ENCODE data around the gene CCR4. TPM values are rescaled to one million over a fixed set of nuclear protein-coding genes. Genes with fewer than 3 reads are reported as not detected.
"Not testable (repeated sequence)": the region's sequence is repeated elsewhere in the genome, so short reads cannot be mapped to it uniquely, and the experiment has no call there.

CCR4 gene
- total RNA-seq, 1 experiment from 2014 or later, result not detected

GRCh38 chr3:32968166-32968919 lies 16.9 kb downstream of the CCR4 start:
- DNase-seq, result no peak
- intact Hi-C loops (cut with micrococcal nuclease; ENCODE audit: unreplicated experiment), result no loop called here
- Mint-ChIP-seq H3K27me3 (ENCODE audit: unreplicated experiment) (no peaks in the 10 kb centered on the region), H3K27ac (ENCODE audit: unreplicated experiment) (no peak overlapping the region), H3K4me1 (ENCODE audit: low read depth, unreplicated experiment) (no peaks in the 10 kb centered on the region), H3K36me3 (ENCODE audit: insufficient read depth, unreplicated experiment) (no peaks in the 10 kb centered on the region), H3K9me3 (ENCODE audit: low read depth, unreplicated experiment) (peaks cover 8% of the 10 kb centered on the region), H3K4me3 (ENCODE audit: low read depth, unreplicated experiment) (no peak overlapping the region)
- CTCF ChIA-PET, result no interaction called here
- no TSS peak for BruUV-seq (replicated peaks)
- TF ChIP-seq, protein P1, sequence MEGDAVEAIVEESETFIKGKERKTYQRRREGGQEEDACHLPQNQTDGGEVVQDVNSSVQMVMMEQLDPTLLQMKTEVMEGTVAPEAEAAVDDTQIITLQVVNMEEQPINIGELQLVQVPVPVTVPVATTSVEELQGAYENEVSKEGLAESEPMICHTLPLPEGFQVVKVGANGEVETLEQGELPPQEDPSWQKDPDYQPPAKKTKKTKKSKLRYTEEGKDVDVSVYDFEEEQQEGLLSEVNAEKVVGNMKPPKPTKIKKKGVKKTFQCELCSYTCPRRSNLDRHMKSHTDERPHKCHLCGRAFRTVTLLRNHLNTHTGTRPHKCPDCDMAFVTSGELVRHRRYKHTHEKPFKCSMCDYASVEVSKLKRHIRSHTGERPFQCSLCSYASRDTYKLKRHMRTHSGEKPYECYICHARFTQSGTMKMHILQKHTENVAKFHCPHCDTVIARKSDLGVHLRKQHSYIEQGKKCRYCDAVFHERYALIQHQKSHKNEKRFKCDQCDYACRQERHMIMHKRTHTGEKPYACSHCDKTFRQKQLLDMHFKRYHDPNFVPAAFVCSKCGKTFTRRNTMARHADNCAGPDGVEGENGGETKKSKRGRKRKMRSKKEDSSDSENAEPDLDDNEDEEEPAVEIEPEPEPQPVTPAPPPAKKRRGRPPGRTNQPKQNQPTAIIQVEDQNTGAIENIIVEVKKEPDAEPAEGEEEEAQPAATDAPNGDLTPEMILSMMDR (IDR thresholded peaks at IDR 0.05; ENCODE audit: unreplicated experiment), result no peak

DNA sequence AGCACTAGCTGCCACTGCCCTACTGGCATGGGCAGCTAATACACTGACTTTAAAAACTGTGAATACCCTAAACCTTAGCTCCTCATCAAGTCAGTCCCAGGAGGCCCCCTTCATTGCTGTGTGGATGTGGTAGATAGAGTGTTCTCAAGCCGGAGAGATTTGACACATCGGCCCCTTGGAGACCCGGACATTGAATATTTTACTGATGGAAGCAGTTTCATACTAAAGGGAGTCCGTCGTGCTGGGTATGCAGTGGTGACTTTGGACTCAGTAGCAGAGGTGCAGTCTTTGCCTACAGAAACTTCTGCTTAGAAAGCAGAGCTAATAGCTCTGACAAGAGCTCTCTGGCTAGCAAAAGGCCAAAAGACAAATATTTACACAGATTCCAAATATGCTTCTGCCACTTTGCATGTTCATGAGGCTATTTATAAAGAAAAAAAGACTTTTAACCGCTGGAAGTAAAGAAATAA lies 17.5 kb downstream of the CCR4 start:
- Mint-ChIP-seq H3K4me3 (ENCODE audit: low read depth, unreplicated experiment) (no peak overlapping the region), H3K4me1 (ENCODE audit: low read depth, unreplicated experiment) (no peaks in the 10 kb centered on the region), H3K9me3 (ENCODE audit: low read depth, unreplicated experiment) (peaks cover 8% of the 10 kb centered on the region), H3K27ac (ENCODE audit: unreplicated experiment) (no peak overlapping the region), H3K36me3 (ENCODE audit: insufficient read depth, unreplicated experiment) (no peaks in the 10 kb centered on the region), H3K27me3 (ENCODE audit: unreplicated experiment) (no peaks in the 10 kb centered on the region)
- no TSS peak for BruUV-seq (replicated peaks)
- intact Hi-C loops (cut with micrococcal nuclease; ENCODE audit: unreplicated experiment), result no loop called here
- TF ChIP-seq, protein P1 (IDR thresholded peaks at IDR 0.05; ENCODE audit: unreplicated experiment), result no peak
- CTCF ChIA-PET, result no interaction called here
- no peak for DNase-seq

DNA sequence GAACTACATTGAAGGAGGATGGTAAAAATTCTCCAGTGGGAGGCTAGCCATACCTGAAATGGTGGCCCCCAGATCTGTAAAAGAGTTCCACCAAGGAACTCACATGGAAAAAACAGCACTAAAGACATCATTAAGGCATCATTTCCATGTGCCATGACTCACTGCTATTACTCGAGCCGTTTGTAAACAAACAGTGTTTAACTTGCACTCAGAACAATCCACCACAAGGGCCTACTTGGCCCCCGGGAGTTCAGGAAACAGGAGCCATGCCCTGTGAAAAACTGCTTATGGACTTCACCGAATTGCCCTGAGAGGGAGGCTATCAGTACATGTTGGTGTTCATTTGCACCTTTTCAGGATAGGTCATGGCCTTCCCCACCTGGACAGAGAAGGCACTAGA lies 18.2 kb downstream of the CCR4 start:
- Mint-ChIP-seq H3K4me3 (ENCODE audit: low read depth, unreplicated experiment) (no peak overlapping the region), H3K4me1 (ENCODE audit: low read depth, unreplicated experiment) (no peaks in the 10 kb centered on the region), H3K27me3 (ENCODE audit: unreplicated experiment) (no peaks in the 10 kb centered on the region), H3K9me3 (ENCODE audit: low read depth, unreplicated experiment) (peaks cover 8% of the 10 kb centered on the region), H3K27ac (ENCODE audit: unreplicated experiment) (no peak overlapping the region), H3K36me3 (ENCODE audit: insufficient read depth, unreplicated experiment) (no peaks in the 10 kb centered on the region)
- TF ChIP-seq, protein P1 (IDR thresholded peaks at IDR 0.05; ENCODE audit: unreplicated experiment), result no peak
- BruUV-seq (replicated peaks), result no TSS peak
- intact Hi-C loops (cut with micrococcal nuclease; ENCODE audit: unreplicated experiment), result no loop called here
- CTCF ChIA-PET, result no interaction called here
- DNase-seq, result no peak

- H3K9me3 Mint-ChIP-seq (ENCODE audit: low read depth, unreplicated experiment); H3K27ac Mint-ChIP-seq (ENCODE audit: unreplicated experiment); intact Hi-C loops (cut with micrococcal nuclease; ENCODE audit: unreplicated experiment); H3K4me1 Mint-ChIP-seq (ENCODE audit: low read depth, unreplicated experiment); H3K36me3 Mint-ChIP-seq (ENCODE audit: insufficient read depth, unreplicated experiment); CTCF ChIA-PET; DNase-seq; H3K27me3 Mint-ChIP-seq (ENCODE audit: unreplicated experiment); BruUV-seq (replicated peaks); H3K4me3 Mint-ChIP-seq (ENCODE audit: low read depth, unreplicated experiment): not testable (repeated sequence)
These were observed 19.8 kb downstream of the CCR4 start for GRCh38 chr3:32971291-32971690.

DNA sequence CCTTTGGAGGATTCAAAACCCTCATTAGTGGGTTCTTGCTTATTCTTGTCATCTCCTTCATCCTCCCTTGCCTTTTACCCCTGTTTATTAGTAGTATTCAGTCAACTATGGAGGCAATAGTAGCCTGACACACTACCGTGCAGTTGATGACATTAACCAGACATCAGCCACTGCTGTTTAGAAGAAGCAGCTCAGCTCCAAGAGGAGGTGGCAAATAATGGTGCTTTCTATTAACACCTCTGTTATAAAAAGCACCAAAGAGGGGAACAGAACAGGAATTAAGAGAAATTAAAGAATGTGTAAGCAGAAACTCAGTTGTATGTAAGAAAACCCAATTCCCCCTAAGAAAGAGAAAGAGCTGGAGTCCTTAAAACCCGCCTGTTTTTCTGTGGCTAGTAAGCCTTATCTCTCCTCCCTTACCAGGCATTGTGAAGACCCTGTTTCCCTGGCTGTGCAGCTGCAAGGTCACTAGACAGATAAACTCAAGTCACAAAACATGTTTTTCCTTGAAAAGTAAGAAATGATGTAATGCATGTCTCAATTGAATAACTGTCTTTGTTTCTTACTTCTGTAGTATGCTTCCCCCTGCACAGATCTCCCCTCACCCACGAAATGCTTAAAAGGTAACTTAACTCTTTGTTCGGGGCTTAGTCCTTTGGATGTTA lies 21.2 kb downstream of the CCR4 start:
- TF ChIP-seq, protein P1 (IDR thresholded peaks at IDR 0.05; ENCODE audit: unreplicated experiment), result no peak
- Mint-ChIP-seq H3K36me3 (ENCODE audit: insufficient read depth, unreplicated experiment) (no peaks in the 10 kb centered on the region), H3K27me3 (ENCODE audit: unreplicated experiment) (no peaks in the 10 kb centered on the region), H3K4me1 (ENCODE audit: low read depth, unreplicated experiment) (no peaks in the 10 kb centered on the region), H3K4me3 (ENCODE audit: low read depth, unreplicated experiment) (no peak overlapping the region), H3K27ac (ENCODE audit: unreplicated experiment) (no peak overlapping the region), H3K9me3 (ENCODE audit: low read depth, unreplicated experiment) (no peaks in the 10 kb centered on the region)
- CTCF ChIA-PET, result no interaction called here
- intact Hi-C loops (cut with micrococcal nuclease; ENCODE audit: unreplicated experiment), result no loop called here
- DNase-seq, result no peak
- BruUV-seq (replicated peaks), result no TSS peak

Data from Calu3 (cell line).